ENCODE data around the gene MOSPD2. TPM values are rescaled to one million over a fixed set of nuclear protein-coding genes. Genes with fewer than 3 reads are reported as not detected.

MOSPD2 gene
- total RNA-seq, 2 experiments from 2014 or later = 6.4 to 6.8 TPM

DNA sequence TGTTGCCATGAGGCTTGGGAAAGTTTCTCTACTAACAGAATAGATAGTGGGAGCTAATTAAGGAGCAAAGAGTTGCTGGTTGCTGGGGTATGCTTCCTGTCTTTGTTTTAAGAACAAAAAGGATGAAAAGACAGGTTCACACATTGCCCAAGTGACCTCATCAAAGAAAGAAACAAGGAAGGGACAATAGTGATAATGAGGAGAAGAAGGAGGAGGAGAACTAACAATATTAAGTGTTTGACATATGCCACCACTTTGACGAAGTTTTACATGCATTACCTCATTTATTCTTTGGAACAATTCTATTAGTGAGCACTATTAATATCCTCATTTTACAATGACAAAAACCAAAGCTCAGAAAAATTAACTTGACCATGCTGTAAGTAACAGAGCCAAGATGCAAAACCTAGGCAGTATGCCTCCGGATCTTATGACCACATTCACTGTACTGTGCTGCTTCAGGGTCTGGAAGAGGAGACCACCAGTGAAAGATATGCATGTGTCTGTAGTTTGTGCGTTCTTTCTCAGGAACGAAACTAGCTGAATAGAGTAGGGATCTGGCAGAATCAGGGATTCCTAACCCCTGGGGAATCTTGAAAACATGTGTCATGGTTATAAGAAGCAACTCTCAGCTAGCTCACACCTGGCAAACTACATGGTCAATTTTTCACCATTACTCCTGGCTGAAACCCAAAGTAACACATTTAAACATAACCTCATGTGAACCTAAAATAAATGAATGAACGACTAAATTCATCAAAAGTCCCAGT lies 83.8 kb downstream of the MOSPD2 start:
- no peaks in the 10 kb centered on the region for H3K27me3 Mint-ChIP-seq
- Histone ChIP-seq H3K27me3 (ENCODE audit: control insufficient read depth in 1 of 2, insufficient read depth in 2 of 2, low read length in 2 of 2) (no peaks in the 10 kb centered on the region), H3K27ac (ENCODE audit: low read depth in 1 of 2, low read length in 2 of 2) (no peak overlapping the region), H3K4me3 (ENCODE audit: low read length) (no peak overlapping the region), H3K4me1 (ENCODE audit: insufficient read depth, low read length) (no peaks in the 10 kb centered on the region), H3K9me3 (ENCODE audit: control insufficient read depth in 1 of 2, insufficient read depth in 1 of 2, low read length in 2 of 2) (no peaks in the 10 kb centered on the region), H3K36me3 (ENCODE audit: insufficient read depth, low read length) (no peaks in the 10 kb centered on the region)
- H3K4me1 Mint-ChIP-seq (ENCODE audit: low read depth) = no peaks in the 10 kb centered on the region
- intact Hi-C loops (cut with DNase I, micrococcal nuclease) = no loop called here
- ChIA-PET CTCF (no interaction called here), POLR2A (no interaction called here)
- peaks cover 2% of the 10 kb centered on the region for H3K9me3 Mint-ChIP-seq
- ATAC-seq (ENCODE audit: poor library complexity) (no peak), DNase-seq (no peak)
- H3K27ac Mint-ChIP-seq = no peak overlapping the region
- TF ChIP-seq CTCF (IDR thresholded peaks at IDR 0.05) = no peak
- H3K4me3 Mint-ChIP-seq = no peak overlapping the region
- no peaks in the 10 kb centered on the region for H3K36me3 Mint-ChIP-seq (ENCODE audit: low read depth)

DNA sequence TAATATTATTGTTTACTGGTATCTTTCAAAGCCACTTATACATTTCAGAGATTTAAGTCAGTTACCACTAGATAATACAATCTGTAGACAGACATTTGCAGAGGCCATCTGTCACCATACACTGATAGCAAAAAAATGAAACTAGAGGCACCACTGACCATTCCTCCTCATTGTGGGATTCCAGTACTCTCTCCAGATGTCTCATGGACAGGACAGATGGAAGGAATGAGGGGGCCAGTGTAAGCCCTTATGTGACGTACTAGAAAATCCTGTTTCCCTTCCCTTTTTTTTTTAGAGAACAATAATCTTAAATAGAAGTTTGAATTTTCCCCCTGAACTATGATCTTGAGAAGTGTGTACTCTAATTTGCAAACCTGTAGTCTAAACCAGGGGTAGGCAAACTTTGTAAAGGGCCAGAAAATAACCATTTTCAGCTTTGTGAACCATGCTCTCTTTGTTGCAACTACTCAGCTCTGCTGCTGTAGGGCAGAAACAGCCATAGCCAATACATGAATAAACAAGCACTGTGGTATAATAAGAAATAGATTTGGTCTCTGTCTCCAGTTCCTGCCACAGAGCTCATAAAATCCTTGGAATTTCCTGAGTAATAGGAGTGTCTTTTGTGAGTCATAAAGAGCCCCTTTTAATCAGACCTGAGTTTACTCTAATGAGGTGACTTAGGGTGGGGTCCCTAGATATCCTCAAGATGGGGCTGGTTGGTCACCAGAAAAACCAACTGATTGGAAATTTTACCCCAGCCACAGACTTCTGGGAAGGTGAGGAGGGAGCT lies 90.4 kb downstream of the MOSPD2 start:
- H3K4me3 Mint-ChIP-seq = no peak overlapping the region
- no peaks in the 10 kb centered on the region for H3K36me3 Mint-ChIP-seq (ENCODE audit: low read depth)
- intact Hi-C loops (cut with DNase I, micrococcal nuclease) = no loop called here
- Histone ChIP-seq H3K9me3 (ENCODE audit: control insufficient read depth in 1 of 2, insufficient read depth in 1 of 2, low read length in 2 of 2) (no peaks in the 10 kb centered on the region), H3K27ac (ENCODE audit: low read depth in 1 of 2, low read length in 2 of 2) (no peak overlapping the region), H3K4me1 (ENCODE audit: insufficient read depth, low read length) (no peaks in the 10 kb centered on the region), H3K27me3 (ENCODE audit: control insufficient read depth in 1 of 2, insufficient read depth in 2 of 2, low read length in 2 of 2) (no peaks in the 10 kb centered on the region), H3K4me3 (ENCODE audit: low read length) (no peak overlapping the region), H3K36me3 (ENCODE audit: insufficient read depth, low read length) (no peaks in the 10 kb centered on the region)
- no peak for ATAC-seq (ENCODE audit: poor library complexity)
- no peak for DNase-seq
- no peaks in the 10 kb centered on the region for H3K4me1 Mint-ChIP-seq (ENCODE audit: low read depth)
- H3K27me3 Mint-ChIP-seq = no peaks in the 10 kb centered on the region
- no peaks in the 10 kb centered on the region for H3K9me3 Mint-ChIP-seq
- ChIA-PET POLR2A (no interaction called here), CTCF (no interaction called here)
- no peak for TF ChIP-seq CTCF (IDR thresholded peaks at IDR 0.05)
- no peak overlapping the region for H3K27ac Mint-ChIP-seq

DNA sequence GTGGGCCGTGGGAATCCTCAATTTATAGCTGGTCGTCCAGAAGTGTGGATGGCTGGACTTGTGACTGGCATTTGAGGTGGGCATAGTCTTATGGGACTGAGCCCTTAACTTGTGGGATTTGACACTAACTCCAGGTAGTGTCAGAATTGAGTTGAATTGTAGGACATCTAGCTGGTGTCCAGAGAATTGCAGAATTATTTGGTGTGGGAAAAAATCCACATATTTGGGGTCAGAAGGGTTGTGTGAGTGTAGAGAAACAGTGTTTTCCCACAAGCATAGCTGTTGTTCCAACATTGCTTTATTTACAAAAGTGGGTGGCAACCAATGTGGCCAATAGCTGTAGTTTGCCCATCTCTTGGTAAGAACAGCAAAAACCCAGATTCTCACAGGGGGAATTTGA lies 91.3 kb downstream of the MOSPD2 start:
- no peaks in the 10 kb centered on the region for H3K4me1 ChIP-seq (ENCODE audit: insufficient read depth, low read length)
- Mint-ChIP-seq H3K27me3 (no peaks in the 10 kb centered on the region), H3K27ac (no peak overlapping the region), H3K4me3 (no peak overlapping the region), H3K9me3 (no peaks in the 10 kb centered on the region), H3K36me3 (ENCODE audit: low read depth) (no peaks in the 10 kb centered on the region), H3K4me1 (ENCODE audit: low read depth) (no peaks in the 10 kb centered on the region)
- no peak for DNase-seq
- no peak overlapping the region for H3K27ac ChIP-seq (ENCODE audit: low read depth in 1 of 2, low read length in 2 of 2)
- no peak for TF ChIP-seq CTCF (IDR thresholded peaks at IDR 0.05)
- ChIA-PET POLR2A (no interaction called here), CTCF (no interaction called here)
- ATAC-seq (ENCODE audit: poor library complexity) = no peak
- H3K27me3 ChIP-seq (ENCODE audit: control insufficient read depth in 1 of 2, insufficient read depth in 2 of 2, low read length in 2 of 2) = no peaks in the 10 kb centered on the region
- intact Hi-C loops (cut with DNase I, micrococcal nuclease) = no loop called here
- H3K36me3 ChIP-seq (ENCODE audit: insufficient read depth, low read length) = no peaks in the 10 kb centered on the region
- no peaks in the 10 kb centered on the region for H3K9me3 ChIP-seq (ENCODE audit: control insufficient read depth in 1 of 2, insufficient read depth in 1 of 2, low read length in 2 of 2)
- H3K4me3 ChIP-seq (ENCODE audit: low read length) = no peak overlapping the region

Other genes starting within 250 kb of the MOSPD2 start
- 1 to 10 TPM; 1.5 to 1.6 TPM for gene FANCB, start 352 bp upstream of the MOSPD2 start, total RNA-seq

Measured in CD4-positive, alpha-beta T cell (primary cell).